C4-2B (cell line): ENCODE measurements around the gene RAB14.

ENCODE experiments used
- ZFX ChIP-seq: fragments of 450-650 bp; IDR thresholded peaks from 2 replicates; pipeline ENCODE4 v1.6.1; 2017
- TF ChIP-seq, protein P1 (sequence below): fragments of 450-650 bp; conservative IDR thresholded peaks from 2 replicates; pipeline ENCODE4 v1.5.1; 2017; ENCODE audit warnings: mild to moderate bottlenecking

DNA sequence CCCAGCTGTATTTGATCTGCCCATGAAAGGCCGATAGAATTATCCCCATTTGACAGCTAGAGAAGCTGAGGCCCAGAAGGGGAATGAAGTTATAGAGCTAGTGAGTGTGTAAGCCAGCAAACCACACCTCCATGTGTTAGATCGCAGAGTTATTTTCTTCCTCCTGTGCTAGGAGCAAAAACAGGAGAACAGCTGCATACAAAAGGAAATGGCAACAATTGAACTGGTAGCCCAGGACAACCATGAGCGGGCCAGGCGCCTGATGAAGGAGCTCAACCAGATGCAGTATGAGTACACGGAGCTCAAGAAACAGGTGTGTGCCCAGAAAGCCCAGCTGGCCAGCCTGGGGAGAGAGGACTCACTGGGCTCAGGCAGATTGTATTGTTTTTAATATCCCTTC, 30.4 kb downstream of the RAB14 start:
- TF ChIP-seq, protein P1, sequence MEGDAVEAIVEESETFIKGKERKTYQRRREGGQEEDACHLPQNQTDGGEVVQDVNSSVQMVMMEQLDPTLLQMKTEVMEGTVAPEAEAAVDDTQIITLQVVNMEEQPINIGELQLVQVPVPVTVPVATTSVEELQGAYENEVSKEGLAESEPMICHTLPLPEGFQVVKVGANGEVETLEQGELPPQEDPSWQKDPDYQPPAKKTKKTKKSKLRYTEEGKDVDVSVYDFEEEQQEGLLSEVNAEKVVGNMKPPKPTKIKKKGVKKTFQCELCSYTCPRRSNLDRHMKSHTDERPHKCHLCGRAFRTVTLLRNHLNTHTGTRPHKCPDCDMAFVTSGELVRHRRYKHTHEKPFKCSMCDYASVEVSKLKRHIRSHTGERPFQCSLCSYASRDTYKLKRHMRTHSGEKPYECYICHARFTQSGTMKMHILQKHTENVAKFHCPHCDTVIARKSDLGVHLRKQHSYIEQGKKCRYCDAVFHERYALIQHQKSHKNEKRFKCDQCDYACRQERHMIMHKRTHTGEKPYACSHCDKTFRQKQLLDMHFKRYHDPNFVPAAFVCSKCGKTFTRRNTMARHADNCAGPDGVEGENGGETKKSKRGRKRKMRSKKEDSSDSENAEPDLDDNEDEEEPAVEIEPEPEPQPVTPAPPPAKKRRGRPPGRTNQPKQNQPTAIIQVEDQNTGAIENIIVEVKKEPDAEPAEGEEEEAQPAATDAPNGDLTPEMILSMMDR = no peak
- no peak for TF ChIP-seq ZFX
